IPS-18c (cell line): Measurements from ENCODE around the gene ZNF296.
"Not testable (repeated sequence)": the region's sequence is repeated elsewhere in the genome, so short reads cannot be mapped to it uniquely, and the experiment has no call there.

Experiments used
- H3K4me3 ChIP-seq: 2 replicates; pipeline ENCODE4 v1.7.0; 2013; ENCODE audit warnings: low read depth, mild to moderate bottlenecking, low read length, moderate library complexity; ENCODE audit not compliant: insufficient read depth
- H3K9me3 ChIP-seq: one replicate; pipeline ENCODE4 v1.6.1; 2013; ENCODE audit warnings: mild to moderate bottlenecking, low read length, moderate library complexity; ENCODE audit not compliant: control insufficient read depth, insufficient read depth

Gene ZNF296

DNA sequence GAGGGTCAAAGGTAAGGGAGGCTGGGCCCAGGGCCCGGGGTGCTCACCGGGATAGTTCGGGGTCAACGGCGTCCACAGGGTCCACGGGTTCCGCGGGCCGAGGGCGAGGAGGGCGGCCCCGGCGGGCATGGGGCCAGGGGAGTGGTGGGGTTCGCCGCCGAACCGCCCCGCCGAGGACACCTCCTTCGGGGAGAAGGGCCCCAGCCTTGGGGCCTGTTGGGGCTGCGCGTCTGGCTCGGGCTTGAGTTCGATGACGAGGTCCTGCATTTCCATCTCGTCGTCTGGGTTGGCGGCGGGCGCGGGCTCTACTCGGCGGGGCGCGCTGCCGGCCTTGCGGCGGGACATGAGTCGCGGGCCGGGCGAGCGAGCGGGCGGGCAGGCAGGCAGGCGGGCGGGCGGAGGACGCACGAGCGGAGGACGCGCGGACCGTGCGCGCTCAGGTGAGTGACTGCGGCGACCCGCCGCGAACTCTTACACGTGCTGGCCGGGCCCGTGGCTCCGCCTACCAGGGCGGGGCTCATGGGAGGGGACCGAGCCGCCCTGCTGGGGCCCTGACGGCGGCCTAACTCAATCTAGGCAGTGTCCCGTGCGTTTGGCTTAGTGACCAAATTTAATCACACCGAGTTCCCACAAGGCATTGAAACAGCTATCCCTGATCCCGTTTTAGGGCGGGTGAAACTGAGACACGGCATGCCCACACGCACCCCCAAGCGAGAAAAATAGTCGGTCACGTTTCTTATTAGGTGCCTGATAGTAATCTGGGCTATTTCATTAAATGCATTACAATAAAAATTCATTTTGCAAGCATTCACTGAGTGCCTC lies at the start of gene ZNF296:
TSS of gene ZNF296 (minus strand) at position 450 of the 822 bp plus-strand sequence. CDS start at position 345, 105 bp downstream.
- Histone ChIP-seq H3K4me3 (peak within 1 kb of the TSS; percentile 91), H3K9me3 (no peaks in the 10 kb centered on the region)

DNA sequence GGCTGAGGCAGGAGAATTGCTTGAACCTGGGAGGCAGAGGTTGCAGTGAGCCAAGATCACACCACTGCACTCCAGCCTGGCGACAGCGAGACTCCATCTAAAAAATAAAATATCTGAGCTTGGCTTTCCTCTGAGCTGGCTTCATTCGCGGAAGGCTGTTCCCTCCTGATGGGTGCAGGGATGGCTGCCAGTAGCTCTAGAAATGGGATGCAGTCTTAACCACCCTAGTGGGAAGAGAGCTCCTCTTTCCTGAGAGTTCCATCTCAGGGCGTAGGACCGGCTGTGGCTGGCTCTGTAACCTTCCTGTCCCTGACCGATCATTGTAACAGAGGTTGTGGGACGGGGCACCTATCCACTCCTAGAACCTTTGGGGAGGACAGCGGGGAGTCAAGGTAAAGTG lies 49.1 kb upstream of the ZNF296 start:
- H3K4me3 ChIP-seq, result no peak overlapping the region

DNA sequence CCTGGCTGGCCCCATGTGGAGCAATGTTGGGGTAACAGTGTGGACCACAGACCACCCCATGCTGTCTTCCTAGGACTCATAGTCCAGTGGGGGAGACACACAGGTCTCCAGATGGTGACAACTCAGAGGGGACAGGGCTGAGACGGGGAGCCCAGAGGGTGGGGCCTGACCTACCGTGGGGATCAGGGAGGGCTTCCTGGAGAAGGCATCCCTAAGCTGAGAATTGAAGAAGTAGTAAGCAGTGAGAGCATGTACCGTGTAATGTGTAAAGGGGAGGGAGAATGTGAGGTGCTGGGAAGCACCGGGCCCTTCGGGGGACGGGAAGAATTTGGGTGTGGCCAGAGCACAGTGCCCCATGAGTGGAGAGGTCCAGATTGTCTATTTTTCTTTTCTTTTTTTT lies 47.7 kb upstream of the ZNF296 start:
- Histone ChIP-seq H3K9me3 (no peaks in the 10 kb centered on the region), H3K4me3 (no peak overlapping the region)

More for the DNA sequence above, 49.1 kb upstream of the ZNF296 start:
- H3K9me3 ChIP-seq, result no peaks in the 10 kb centered on the region

DNA sequence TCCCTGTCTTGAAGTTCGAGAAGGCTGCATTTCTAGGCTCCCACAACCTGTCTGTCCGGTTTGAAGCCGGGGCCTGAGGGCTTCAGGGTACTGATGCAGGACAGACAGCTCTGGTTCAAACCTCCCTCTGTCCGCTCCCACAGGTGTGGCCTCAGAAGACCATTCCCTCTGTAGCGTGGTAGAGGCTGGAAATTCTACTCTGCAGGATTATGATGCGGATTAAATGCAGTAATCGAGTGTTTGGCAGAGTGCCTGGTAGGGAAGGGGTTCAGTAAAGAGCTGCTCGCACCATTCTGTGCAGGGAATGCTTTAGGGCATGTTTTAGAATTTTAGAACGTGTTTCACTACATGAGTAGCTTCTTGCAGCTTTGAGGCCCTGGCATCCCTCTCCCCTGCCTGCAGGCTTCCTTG lies 47.2 kb upstream of the ZNF296 start:
- no peak overlapping the region for H3K4me3 ChIP-seq
- H3K9me3 ChIP-seq, result no peaks in the 10 kb centered on the region

DNA sequence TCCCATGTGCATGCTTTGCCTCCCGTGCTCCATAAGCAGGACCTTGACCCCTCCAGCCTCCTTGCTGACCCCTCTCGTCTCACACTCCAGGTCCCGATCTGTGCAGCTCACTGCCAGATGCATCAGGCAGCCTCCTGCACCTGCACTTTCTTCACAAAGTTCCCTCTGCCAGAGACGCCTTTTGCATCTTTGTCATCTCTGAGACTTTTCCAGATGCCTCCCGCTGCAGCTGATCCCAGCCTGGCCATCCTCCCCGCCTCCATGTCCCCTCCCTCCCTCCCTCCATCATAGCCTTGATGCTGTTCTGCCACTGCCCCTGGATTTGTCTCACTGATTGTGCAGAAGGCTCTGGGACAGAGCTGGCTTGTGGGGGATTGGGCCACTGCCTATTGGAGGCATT lies 46.6 kb upstream of the ZNF296 start:
- Histone ChIP-seq H3K9me3 (no peaks in the 10 kb centered on the region), H3K4me3 (no peak overlapping the region)

DNA sequence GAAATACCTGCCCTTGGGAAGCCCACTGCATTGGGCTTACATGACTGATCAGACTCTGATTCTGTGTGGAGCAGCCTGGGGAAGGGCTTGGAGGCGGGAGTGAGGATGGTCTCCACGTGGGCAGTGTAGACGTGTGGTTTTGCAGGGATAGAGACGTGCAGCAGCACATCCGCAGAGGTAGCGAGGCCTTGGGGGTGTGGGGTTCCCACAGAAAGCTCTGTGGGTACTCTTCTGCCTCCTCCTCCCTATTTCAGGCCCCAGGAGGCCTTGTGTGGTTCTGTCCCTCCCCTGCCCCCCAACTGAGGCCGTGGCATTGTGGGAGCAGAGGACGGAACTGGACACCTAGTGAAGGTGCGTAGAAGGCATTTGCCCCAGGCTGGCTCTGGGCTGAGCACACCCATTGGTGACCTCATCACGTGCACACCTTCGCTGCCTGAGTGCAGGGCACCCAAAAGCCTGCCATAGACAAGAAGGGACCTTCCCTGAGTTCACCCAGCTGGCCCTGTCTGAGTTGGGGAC lies 45.6 kb upstream of the ZNF296 start:
- Histone ChIP-seq H3K9me3 (no peaks in the 10 kb centered on the region), H3K4me3 (no peak overlapping the region)

DNA sequence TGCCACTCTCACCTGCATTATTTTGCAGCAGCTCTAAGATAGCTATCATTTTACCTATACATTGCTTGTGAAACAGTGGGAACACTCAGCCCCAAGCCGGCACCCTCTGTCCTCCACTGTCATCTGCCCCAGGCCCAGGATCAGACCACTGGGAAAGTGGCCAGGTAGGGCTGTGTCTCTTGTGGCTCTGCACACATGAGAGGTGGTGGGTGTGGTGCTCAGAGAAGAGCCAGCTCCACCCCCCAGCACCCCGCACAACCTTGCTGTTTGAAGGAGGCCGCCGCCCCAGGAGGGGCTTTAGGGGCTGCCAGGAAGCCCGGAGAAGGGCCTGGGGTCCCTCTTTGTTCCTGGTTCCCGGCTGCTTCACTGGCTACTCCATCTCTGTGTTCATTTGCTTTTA lies 43.3 kb upstream of the ZNF296 start:
- H3K9me3 ChIP-seq, result no peaks in the 10 kb centered on the region
- H3K4me3 ChIP-seq, result no peak overlapping the region

DNA sequence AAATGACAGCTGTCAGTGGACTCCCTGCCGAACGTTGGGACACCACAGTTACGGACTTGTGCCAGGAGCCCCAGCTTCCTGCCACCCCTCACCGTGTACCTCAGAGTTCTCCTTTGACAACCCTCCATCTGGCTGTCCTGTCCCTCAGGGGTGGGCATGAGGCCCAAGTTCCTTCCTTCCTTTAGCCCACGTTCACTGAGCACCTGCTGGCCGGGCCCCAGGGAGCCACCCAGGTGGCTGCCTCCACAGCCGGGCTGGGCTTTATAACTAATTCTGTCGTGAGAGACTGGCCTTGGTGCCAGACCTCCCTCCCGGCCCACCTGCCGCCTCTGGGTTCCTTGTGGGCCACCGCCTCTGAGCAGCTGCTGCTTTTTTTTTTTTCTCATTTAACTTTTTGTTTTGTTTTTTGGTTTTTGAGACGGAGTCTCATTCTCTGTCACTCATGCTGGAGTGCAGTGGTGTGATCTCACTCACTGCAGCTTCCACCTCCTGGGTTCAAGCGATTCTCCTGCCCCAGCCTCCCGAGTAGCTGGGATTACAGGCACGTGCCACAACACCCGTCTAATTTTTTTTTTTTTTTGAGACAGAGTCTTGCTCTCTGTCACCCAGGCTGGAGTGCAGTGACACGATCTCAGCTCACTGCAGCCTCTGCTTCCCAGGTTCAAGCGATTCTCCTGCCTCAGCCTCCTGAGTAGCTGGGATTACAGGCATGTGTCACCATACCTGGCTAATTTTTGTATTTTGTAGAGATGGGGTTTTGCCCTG lies 42.5 kb upstream of the ZNF296 start:
- not testable (repeated sequence) for H3K9me3 ChIP-seq, H3K4me3 ChIP-seq

DNA sequence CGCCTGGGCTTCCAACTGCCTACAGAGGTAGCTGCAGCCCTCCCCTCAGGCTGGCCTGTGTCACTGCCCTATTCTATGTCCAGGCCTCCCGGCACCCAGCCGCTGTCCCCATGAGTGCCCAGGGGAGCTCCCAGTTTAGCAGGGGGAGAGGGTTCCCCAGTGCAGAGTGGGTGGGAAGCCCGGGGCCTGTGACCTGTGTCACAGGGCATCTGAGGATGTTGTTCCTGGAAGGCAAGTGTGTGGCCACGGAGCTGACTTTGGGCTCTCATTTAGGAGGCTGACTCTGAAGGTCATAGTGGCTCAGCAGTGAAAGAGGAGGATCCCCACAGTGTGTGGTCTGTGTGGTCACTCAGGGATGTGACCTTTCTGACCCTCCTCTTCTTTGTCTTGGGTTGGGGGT lies 41.8 kb upstream of the ZNF296 start:
- Histone ChIP-seq H3K9me3 (no peaks in the 10 kb centered on the region), H3K4me3 (no peak overlapping the region)

DNA sequence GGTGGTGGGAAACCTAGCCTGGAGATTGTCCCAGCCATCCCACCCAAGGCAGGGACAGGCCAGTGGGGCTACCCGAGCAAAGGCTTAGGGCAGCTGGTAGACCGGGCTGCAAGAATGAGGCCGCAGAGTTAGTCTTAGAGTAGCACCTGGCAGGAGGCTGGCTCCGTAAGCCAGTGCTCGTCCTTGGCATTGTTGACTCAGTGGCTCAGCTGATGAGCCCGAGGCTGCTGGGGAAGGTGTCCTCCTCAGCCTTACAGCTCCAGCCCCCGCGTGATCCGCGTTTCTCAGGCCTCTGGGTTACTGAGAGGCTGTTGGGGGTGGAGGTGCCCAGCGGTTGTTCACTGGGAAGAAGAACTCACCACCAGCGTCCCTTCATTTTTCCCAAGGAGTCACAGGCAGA lies 41.4 kb upstream of the ZNF296 start:
- no peak overlapping the region for H3K4me3 ChIP-seq
- no peaks in the 10 kb centered on the region for H3K9me3 ChIP-seq

DNA sequence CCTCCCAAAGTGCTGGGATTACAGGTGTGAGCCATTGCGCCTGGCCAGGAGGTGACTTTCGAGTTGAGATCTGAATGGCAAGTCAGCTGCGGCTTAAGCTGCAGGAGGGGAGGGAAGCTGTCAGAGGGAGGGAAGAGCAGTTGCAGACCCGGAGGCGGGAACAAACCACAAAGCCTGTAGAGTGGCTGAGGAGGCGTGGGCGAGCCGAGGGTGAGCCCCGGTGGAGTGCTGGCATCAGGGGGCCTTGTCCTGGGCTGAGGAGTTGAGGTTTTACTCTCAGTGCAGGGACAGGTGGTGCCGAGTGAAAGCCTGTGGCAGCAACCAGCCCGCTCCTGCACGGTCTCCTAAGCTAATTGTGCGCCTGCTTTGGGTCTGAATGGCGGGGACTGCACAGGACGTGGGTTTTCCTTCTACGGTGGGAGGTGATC lies 40.9 kb upstream of the ZNF296 start:
- Histone ChIP-seq H3K4me3 (no peak overlapping the region), H3K9me3 (no peaks in the 10 kb centered on the region)

DNA sequence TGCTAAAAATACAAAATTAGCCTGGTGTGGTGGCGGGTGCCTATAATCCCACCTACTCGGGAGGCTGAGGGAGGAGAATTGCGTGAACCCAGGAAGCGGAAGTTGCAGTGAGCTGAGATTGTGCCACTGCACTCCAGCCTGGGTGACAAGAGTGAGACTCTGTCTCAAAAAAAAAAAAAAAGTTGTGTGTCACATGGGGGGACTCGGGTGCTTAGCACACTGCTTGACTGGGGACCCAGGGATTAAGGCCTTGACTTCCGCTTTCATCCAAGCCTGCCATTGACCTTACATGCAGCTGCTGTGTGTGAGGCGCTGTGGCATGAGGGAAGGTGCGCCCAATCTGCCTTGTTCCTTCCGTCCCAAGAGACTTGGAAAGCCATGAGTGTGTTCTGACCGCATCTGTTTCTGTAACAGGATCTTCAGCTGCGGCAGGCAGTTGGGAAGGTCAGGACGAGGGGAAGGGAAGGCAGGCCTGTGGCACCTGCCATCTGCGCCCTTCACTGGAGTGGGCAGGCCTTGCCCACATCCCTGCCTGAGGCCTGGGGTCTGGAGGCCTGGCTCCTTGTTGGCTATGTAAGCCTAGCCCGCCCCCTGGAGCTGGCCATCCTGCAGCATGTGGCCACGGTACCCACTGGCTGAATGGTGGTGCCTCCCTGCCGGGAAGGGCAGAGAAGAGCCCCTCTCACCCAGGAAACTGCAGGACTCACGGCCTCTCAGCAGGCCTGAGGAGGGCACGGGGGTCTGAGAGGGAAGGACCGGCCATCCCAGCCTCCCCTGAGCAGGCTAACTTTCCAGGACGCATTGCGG lies 39.7 kb upstream of the ZNF296 start:
- Histone ChIP-seq H3K4me3 (no peak overlapping the region; the same call in 1 of the 2 replicates), H3K9me3 (no peaks in the 10 kb centered on the region)

DNA sequence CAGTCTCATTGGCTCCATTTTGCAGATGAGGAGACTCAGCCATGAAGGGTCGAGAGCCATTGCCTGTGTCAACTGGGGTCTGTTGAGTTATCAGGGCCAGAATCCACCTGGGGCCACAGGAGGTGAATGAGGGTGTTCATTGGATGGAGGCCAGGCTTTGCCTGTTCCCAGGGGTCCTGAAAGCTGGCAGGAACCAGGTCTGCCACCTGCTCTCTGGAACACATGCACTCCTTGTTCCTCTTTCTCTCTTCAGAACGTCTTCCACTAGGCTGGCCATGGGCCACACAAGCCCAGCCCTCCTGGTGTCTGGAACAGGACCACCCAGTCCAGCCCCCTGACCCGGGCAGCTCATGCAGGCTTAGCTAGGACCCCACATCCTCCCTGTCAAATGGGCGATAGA lies 37.8 kb upstream of the ZNF296 start:
- Histone ChIP-seq H3K4me3 (no peak overlapping the region), H3K9me3 (no peaks in the 10 kb centered on the region)

DNA sequence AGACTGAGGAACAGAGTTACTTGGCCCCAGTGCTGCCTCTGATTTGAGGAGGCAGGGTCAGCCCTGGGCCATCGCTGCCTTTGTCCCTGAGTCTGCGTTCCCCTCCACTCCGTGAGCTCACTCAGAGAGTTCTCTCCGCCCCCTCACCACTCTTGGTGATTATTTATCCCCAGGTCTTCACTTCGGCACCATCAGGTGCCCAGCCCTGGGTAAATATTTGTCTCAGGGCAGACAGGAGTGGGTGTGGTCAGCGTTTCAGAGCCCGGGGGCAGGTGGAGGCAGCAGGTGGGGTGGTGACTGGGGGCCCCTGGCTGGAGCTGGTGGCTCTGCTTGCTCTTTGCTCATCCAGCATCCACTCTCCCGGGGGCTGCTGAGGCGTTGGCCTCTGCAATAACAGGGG lies 37.4 kb upstream of the ZNF296 start:
- H3K9me3 ChIP-seq, result no peaks in the 10 kb centered on the region
- H3K4me3 ChIP-seq, result no peak overlapping the region

DNA sequence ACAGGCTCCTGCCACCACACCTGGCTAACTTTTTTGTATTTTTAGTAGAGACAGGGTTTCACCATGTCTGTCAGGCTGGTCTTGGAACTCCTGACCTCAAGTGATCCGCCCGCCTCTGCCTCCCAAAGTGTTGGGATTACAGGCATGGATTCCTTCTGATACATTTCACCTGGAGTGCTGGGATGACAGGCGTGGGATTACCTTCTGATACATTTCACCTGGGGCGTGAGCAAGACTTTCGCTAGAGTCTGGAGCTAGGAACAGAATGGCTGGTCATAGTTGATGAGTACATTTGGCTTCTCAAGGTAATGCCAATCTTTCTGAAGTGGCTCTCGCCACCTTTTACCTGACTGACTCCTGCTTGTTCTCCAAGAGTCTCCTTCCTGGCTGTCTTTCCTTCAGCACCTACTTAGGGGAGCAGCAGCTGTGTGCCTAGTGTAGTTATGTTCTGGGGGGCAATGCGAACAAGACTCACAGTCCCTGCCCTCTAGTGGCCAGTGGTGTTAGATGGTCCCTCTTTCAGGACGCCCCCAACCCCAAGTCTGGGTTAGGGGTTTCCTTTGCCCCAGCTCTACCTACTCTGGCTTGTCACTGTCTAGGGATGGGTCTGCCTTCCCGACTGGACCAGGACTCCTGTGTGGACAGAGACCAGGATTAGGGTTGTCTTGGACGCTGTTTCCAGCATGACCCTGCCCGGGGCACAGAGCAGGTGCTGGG lies 36.0 kb upstream of the ZNF296 start:
- Histone ChIP-seq H3K9me3 (no peaks in the 10 kb centered on the region), H3K4me3 (no peak overlapping the region)

DNA sequence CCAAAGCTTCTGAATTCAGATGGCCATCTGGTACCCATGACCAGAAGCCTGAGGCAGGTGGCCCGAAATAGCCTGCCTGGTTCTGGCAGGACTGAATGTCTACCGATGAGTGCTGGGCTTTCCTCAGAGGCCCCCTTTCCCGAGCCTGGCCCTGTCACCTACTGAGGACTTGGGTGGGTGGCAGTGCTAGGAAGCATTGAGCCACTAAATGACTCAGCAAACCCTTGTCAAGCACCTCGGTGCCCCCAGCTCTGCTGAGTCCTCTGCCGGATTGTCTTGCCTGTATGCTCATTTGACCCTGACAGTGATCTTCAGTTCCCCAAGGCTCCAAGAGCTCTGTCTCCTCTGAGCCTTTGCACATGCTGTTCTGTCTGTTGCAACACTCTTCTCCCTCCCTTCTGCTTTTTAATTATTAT lies 34.6 kb upstream of the ZNF296 start:
- Histone ChIP-seq H3K9me3 (no peaks in the 10 kb centered on the region), H3K4me3 (no peak overlapping the region)

DNA sequence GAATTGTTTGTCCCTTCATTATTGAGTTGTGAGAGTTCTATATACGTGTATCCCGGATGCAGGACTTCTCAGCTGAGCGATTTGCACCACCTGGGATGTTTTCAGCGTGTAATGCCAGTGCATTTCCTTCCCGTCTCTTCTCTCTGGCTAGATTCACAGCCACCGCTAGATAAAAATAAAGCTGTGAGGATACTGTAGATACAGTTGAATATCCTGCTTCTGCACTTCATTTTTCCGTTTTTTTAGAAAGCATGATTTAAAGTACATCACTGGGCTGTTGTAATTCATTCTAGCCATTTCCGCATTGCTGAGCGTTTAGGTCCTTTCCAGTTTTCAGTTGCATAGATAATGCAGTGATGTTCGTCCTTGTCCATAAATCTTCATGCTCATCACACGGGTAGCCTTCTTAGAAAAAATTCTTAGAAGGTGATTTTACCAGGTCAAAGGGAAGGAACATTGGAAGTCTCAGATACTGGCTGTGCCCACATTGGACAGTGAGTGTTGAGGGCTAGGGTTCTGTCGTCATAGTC lies 31.4 kb upstream of the ZNF296 start:
- no peak overlapping the region for H3K4me3 ChIP-seq

More for the DNA sequence above, 31.4 kb upstream of the ZNF296 start:
- no peaks in the 10 kb centered on the region for H3K9me3 ChIP-seq
